ENCODE measurements around the gene TRAF7.
"Not testable (repeated sequence)": the region's sequence is repeated elsewhere in the genome, so short reads cannot be mapped to it uniquely, and the experiment has no call there.

The TRAF7 gene

DNA sequence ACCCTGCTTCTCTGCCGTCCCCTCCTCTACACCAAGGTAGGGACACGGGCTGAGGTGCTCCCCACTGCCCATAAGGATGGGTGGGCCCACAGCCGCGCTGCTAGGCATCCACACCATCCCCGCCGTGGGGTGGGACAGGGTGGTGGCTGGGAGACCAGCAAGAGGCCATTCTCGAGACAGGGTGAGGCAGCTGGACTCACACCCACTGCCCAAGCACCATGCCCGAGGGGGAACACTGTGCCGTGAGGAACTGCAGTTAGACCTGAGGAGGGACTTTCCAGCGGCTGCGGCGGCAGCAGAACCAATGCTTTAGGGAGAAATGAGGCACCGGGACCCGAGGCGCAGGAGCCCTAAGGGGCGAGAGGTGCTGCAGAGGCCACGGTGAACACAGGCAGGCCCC lies 33.2 kb upstream of the TRAF7 start:
- no peak for DNase-seq (ENCODE audit: low spot score)

DNA sequence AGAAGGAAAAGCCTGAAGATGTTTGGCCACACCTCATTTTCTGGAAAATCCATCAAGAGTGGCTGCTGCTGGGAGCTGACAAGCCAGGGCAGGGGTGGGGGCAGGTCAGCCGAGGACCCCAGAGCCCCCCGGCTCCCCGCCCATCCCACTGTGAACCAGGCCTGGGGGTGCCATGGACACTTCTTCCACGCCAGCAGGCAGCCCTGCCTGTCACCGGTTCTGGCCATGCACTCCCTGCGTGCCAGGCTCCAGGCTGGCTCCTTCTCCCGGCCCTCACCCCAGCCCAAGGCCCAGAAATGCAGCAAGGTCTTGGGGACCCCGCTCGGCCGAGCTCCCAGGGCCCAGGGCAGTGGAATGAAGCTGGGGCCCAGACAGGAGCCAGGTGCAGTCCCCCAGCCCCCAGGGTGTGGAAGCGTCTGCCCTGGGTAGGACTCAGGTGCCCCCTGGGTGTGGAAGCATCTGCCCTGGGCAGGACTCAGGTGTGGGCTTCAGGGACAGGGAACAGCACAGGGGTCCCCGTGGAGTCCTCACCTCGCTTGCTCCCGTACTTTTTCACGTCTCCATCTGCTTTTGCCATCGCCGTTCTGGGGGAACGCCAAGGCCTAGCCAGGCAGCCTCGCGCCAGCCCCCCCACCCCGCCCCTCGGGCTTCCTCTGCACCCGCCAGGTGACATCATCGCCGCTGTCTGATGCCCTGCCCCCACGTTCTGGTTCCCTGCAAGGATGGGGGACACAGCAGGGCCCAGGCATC lies 32.5 kb upstream of the TRAF7 start:
- DNase-seq (ENCODE audit: low spot score) = not testable (repeated sequence)

DNA sequence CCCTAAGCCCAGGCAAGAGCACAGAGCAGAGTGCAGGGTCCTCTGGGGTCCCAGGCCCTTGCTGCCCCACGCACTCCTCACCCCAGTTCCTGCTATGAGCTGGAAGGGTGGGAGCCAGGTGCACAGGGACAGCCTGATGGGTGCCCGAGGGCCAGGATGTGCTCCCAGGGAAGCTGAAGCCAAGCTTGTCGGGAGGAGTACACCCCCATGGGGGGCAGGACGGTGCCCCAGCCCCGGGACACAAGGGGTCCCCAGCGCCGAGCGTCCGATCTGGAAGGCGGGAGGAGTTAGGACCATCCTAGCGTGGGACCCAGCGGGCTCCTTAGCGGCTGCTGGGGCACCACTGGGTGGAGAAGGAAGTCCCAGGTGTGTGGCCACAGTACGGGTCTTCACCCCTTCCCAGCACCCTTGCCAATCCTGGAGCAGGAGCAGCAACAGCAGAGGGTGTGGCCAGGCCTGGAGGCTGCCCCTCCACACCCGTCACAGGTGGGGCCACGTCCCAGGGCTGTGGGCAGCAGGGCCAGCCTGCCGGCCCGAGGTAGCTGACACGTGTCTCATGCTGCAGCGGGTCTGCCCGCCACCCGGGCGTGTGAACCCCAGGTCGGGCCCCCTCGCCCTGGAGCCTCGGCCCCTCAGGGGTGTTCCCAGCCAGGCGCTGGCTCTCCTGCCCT lies 31.7 kb upstream of the TRAF7 start:
- not testable (repeated sequence) for DNase-seq (ENCODE audit: low spot score)

DNA sequence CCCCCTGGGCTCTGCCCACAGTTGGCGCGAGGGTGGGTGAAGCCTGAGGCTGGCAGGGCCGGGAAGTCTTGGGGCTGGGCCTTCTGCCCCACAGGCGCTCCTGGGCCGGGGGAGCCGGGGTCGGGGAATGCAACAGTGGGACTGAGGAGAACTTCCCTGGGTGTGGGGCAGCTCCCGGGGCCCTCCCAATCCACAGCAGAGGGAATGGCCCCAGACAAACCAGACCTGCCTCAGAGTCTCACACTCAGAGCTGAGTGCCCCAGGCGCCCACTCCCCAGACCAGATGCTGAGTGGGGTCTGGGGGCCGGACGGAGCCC lies 31.2 kb upstream of the TRAF7 start:
- not testable (repeated sequence) for DNase-seq (ENCODE audit: low spot score)

DNA sequence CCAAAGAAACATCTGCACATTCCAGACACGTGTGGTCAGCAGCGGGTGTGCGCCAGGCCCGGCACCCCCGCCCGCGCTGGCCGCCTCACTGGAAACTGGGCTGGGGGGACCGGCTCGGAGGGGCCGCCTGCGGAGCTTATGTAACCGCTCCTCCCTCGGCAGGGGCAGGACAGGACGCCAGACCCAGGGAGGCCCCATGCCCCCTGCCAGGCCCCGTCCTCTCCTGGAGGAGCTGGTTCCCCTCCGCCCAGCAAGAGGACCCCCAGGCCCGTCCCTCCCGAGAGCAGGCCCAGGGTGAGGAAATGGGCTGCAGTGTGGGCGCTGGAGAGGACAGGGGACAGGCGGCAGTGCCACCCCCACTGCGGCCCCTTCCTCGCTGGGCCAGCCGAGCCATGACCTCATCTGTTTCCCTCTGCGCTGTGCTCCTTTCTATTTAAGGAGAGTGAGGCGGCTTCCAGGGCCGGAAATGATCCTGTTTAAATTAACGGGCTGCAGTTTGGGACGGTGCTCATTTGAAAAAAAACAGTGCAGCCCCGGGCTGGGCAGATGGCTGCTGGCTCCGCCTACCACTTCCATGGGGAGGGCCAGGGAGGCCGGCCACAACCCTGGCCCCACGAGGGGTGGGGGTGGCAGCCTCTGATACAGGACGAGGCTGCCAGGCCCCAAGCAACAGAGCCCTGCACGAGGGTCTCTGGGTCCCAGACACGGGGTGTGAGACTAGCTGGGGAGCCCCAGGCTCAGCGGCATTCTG lies 30.7 kb upstream of the TRAF7 start:
- peak; percentile 90 for DNase-seq (ENCODE audit: low spot score)

DNA sequence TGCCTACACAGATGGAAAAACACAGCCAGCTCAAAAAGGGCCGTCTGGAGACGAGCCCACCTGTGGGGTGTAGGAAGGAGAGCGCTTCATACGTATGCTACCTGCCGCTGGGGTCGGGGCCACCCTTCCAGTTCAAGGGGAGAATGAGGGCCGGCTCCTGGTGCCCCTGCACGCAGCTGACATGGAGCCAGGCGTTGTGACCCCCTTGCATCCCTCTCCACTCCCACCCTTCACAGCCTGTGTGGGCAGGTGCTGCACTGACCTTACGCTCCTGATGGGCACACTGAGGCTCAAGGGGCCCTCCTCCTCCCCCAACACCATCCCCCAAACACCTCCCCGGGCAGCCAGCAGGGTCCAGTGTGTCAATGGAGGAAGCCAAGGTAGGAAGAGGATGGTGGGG lies 30.0 kb upstream of the TRAF7 start:
- not testable (repeated sequence) for DNase-seq (ENCODE audit: low spot score)

DNA sequence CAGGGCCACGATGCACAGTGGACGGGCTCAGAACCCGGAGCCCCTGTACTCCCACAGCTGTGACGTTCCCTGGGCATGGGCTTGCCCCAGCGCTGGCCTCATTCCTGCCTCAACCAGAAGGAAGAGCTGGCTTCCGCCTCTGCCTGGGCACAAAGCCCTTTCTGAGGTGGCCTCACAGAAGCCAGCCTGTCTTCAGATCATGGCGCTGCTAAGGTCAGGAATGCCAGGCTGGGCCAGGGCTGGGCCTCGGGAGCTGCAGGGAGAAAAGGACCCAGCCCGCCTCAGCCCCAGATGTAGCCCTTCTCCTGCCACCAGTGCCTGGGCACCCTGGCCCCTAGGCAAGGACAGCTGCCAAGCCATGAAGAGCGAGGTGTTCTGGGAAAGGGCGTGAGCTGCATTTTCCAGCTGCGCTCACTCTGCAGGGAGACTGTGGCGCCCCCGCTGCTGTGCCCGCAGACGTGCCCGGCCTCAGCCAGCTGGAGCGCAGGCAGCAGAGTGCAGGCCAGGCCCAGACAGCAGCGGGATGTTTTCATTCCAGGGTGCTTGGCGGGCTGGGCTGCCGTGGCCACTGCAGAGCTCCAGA lies 29.3 kb upstream of the TRAF7 start:
- not testable (repeated sequence) for DNase-seq (ENCODE audit: low spot score)

DNA sequence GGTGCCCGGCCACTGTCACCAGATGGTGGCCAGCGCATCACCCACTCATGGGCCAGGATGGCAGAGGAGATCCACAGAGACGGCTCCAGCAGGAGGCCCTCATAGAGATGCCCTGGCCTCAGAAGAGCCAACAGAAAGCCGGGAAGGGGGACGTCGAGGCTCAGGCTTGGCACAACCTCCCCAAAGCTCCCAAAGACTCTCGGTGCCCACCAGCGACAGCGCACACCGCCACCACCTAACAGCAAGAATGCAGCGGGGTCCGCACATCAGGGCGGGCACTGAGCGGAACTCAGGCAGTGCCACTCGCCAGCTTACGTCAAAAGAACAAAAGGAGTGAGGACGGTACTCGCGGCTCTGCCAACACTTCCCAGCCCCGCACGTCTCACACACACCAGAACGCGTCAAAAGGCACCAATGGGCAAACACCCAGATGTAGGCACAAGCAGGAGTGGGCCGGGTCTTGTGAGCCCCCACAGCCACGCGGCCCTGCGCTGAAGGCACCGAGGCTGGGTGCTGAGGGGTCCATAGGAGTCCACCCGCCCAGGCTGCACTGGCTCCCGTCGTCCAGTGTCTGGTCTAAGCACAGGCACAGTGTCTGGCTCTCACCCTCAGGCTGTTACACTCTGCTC lies 28.5 kb upstream of the TRAF7 start:
- DNase-seq (ENCODE audit: low spot score) = not testable (repeated sequence)

DNA sequence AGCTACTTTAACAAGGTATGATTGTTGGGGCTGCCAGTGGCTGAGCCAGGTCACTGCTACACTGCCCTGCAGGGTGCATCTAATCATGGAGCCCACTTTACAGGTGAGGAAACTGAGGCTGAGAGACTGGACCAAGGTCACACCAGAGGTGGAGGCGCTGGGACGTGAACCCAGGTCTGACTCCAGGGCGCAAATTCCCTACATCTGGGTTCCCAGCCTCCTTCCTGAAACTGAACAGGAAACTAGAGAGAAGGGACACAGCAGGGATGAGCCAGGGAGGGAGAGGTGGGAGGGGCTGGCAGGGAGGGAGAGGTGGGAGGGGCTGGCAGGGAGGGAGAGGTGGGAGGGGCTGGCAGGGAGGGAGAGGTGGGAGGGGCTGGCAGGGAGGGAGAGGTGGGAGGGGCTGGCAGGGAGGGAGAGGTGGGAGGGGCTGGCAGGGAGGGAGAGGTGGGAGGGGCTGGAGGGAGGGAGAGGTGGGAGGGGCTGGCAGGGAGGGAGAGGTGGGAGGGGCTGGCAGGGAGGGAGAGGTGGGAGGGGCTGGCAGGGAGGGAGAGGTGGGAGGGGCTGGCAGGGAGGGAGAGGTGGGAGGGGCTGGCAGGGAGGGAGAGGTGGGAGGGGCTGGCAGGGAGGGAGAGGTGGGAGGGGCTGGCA lies 27.8 kb upstream of the TRAF7 start:
- not testable (repeated sequence) for DNase-seq (ENCODE audit: low spot score)

DNA sequence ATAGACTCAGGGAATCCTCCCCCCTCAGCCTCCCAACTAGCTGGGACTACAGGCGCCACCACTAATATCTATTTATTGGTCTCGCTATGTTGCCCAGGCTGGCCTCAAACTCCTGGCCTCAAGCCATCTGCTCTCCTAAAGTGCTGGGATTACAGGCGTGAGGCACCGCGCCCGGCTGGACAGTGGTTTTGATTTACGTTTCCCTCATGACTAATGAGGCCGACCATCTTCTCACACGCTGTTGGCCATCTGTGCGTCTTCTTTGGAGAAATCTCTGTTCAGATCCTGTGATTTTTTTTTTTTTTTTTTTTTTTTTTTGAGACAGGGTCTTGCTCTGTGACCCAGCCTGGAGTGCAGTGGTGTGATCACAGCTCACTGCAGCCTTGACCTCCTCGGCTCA lies 26.3 kb upstream of the TRAF7 start:
- DNase-seq (ENCODE audit: low spot score) = not testable (repeated sequence)

DNA sequence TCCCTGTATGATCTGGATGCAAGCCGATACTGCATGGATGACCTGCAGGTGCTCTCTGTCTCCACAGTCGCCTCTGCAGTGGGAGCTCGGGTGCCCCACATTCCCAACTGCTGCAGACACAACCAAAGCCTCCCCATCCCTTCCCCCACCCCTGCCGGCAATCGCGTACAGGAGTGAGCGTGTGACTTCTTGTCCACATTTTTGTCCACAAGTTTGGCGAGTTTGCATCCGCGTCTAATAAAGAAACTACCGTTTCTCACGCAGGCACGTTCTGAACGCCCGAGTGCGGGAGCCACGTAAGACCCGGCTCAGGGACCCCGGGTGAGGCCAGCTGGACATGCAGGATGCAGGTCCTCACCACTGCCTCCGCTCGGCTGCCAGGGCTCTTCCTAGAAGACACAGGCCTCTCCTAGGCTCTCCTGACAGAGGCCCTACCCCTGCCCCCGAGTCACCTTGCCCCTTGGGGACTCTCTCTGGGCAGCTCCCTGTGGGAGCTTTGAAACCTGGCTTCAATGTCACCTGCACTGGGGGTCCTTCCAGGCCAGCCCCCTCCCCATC lies 25.6 kb upstream of the TRAF7 start:
- not testable (repeated sequence) for DNase-seq (ENCODE audit: low spot score)

DNA sequence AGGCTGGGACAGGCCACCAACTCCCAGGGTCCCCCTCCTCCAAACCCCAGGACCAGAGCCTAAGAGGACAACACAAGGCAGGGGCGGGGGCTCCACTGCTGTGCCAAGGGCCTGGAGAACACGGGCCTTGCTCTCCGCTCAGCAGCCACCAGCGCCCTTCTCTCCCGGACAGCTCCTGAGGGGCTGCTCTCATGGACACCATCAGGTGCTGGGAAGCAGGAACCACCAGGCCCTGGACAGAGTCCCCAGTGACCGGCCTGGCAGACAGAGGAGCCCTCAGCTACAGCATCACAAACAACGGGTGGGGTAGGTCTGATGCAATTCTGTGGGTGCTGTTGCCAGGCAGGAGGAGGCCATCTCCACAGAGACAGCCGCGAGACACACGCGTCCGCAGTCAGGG lies 21.8 kb upstream of the TRAF7 start:
- not testable (repeated sequence) for DNase-seq (ENCODE audit: low spot score)

DNA sequence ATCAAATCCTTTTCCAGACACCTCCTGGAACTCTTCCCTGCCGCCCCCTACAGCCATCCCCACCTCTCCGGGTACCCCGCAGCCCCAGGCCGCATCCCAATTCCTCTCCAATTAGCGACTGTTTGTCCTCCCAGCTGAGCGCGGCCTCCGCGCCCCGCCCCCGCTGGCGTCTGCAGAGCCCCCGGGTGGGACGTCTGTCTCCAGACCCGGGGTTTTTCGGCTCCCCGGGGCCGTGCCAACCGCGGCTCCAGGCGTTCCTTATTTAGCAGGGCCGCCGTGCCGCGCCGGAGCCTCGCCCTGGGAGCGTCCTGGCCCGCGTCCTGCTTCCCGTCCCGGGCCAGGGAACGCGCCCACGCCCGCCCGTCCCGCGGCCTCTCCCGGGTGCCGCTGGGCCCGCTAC lies 20.5 kb upstream of the TRAF7 start:
- DNase-seq (ENCODE audit: low spot score) = not testable (repeated sequence)

DNA sequence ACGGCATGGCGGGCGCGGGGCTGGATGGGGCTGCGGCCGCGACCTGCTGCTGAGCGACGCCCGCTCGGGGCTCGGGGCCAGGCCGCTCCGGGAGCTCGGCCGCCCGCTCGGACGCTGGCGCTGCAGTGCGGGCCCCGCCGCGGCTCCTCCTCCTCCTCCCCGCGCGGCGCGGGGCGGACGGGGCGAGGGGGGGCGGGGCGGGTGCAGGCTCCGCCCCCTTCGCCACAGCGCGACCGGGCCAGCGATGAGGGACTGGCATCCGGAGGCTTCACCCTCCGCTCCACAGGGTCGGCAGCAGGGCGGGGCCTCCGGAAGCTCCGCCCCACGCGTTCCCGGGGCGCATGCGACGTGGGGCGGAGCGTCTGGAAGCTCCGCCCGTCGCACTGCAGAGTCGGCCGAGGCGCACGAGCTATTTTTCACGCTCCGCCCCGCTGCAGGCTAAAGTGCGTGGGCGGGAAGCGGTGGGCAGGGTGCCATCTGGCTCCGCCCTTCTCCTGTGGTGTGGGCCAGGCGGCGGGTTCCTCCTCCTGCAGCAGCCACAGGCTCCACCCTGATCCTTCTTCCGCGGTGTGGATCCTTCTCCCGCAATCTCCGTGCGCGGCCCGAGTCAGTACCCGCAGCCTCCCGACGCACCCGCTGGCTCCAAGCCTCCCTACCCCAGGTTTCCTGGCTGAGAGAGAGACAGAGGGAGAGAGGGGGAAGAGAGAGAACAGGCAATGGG lies 19.7 kb upstream of the TRAF7 start, which contains the start of gene PKD1:
Gene PKD1 (minus strand): TSS at position 129 of the 721 bp plus-strand sequence. CDS start 209 bp downstream, outside the sequence.
- DNase-seq (ENCODE audit: low spot score) = peak; percentile 88

DNA sequence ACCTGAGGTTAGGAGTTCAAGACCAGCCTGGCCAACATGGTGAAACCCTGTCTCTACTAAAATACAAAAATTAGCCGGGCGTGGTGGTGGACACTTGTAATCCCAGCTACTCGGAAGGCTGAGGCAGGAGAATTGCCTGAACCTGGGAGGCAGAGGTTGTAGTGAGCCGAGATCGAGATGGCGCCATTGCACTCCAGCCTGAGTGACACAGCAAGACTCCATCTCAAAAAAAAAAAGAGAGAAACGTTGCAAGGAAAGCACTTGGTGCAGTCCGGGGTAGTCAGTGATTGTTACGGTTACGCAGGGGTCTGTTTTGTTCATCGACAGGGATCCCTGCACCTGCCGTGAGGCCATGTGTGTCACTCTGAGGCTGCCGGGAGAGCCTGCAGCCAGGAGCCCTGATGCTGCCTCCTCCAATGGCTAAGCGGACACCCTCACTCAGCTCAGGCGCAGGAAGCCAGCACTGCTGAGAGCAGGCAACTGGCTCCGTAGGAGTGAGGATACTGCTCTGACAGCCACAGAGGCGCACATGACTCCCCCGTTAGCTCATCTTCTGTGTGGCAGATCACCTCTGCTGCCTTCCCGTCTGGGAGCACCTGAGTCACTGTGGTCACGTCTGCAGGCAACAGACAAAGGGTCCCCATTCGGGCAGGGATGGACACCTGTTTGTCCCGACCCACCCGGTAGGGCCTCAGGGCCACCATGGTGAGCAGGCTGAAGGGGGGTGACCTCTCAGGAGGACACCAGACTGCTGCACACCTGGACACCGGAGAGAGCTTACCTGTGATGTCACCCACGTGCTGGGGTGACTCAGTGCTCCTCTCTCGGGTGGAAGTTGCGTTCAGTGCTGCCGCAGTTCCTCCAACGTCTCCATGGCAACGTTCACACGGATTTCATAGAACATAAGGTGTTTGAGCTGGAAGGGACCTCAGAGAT lies 12.4 kb upstream of the TRAF7 start:
- no peak for DNase-seq (ENCODE audit: low spot score)

DNA sequence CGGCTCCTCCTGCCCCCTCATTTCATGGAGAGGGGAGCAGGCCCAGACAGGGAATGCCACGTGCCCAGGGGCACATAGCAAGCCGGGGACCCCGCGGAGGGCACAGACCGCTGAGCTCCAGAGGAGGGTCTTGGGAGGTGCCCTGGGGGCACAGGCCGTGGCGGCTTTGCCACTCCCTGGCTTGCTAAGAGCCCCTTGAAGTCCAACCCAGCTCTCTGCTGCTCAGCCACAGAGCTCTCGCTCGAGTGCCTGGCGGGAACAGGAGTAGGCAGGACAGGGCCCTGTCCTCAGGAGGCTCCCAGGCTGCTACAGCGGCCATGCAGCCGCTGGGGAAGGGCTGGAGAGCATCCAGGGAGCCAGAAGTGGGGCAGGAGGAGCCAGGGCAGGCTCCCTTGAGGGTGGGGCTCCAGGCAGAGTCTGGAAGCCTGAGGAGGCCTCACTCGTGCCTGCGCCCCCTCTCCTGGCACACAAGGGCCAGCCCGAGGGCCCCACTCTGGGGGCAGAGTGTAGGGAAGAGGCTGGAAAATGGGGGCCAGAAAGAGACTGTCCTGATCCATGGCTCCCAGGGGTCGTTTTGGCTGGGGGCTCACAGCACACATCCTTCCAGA lies 11.6 kb upstream of the TRAF7 start:
- no peak for DNase-seq (ENCODE audit: low spot score)

DNA sequence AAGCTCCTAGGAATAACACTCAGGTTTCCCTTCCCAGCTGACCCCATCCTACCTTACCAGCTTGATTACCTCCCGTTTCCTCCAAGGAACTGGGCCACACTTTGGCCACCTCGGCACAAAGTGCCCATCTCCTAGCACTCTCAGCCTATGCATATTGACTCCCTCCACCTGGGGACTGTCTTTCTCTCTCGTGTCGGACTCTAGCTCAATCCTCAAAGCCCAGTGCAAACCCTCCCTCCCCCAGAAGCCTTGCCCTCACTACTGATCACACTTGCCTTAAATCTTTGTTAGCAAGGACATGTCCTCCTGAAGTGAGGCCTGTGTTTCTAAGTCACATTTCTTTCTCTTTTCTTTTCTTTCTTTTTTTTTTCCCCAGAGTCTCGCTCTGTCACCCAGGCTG lies 9.7 kb upstream of the TRAF7 start:
- no peak for DNase-seq (ENCODE audit: low spot score)

DNA sequence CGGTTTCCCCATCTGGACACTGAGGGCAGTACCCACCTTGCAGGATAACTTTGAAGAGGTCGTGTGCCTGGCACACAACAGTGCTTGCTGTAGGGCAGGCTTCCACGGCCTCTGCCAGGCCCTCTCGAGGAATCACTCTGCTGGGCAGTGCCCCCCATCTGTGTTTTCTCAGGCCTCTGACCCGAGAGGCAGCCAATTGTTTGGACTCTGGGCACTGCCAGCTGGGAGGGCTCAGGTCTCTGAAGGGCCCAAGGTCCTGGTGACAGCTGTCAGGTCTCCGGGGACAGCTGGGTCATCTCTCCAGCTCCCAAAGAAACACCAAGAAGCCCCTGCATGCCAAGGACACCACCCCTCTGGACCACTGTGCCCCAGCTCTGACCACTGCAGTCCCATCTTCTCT lies 8.2 kb upstream of the TRAF7 start:
- DNase-seq (ENCODE audit: low spot score) = no peak

Measured in left forelimb (tissue), 1 donor.